Motor neuron (in vitro differentiated cells): ENCODE data around the gene PIGK. TPM values are rescaled to one million over a fixed set of nuclear protein-coding genes. Genes with fewer than 3 reads are reported as not detected.

Experiments used
- ATAC-seq, 8 experiments: fragments of 200-7000 bp; cut with Tn5 transposase; replicated peaks in 6 of 8; 2 replicates each; pipeline ENCODE4 v1.8.0; 2021; ENCODE audit warnings: mild to moderate bottlenecking in 8 of 8, moderate library complexity in 8 of 8
- H3K27ac ChIP-seq, 2 donors: fragments of 250-450 bp; sonication (Bioruptor Pico); 2 replicates each; pipeline ENCODE4 v1.9.0; 2021; ENCODE audit warnings: antibody characterized with exemption in 2 of 2, mild to moderate bottlenecking in 2 of 2, moderate library complexity in 1 of 2
- H3K4me1 ChIP-seq, 2 donors: fragments of 250-450 bp; sonication (Bioruptor Pico); replicated peaks in 1 of 2; 2 replicates each; pipeline ENCODE4 v1.6.1; 2021; ENCODE audit warnings: antibody characterized with exemption in 2 of 2, mild to moderate bottlenecking in 2 of 2, moderate library complexity in 1 of 2
- H3K4me3 ChIP-seq, 5 donors: fragments of 250-450 bp; sonication (Bioruptor Pico); 2 replicates each; pipeline ENCODE4 v1.9.0; 2021; ENCODE audit warnings: antibody characterized with exemption in 5 of 5, mild to moderate bottlenecking in 5 of 5, moderate library complexity in 4 of 5
- WGBS, 10 experiments: fragments of 450-650 bp; shearing (Covaris generic); methylation state at CpG; one replicate each; pipeline ENCODE4 v1.0.0; 2022; 5-methylcytosine and 5-hydroxymethylcytosine counted together
- in situ Hi-C, 9 experiments: fragments of 400-800 bp; cut with MboI; loops; one replicate each; pipeline ENCODE4 v1.15.0; 2021; ENCODE audit warnings: low sequenced_read_pairs in 9 of 9, low pct_unique_long_range_greater_than_20kb in 2 of 9; ENCODE audit not compliant: unreplicated experiment in 9 of 9
- total RNA-seq, 8 experiments: library from RNA; unstranded; fragments of 300-600 nt; gene quantifications; 2 replicates each; pipeline versions ENCODE4 v1.2.3 to v1.2.4, GENCODE V29; 2022

PIGK gene
- total RNA-seq, 8 experiments from 2014 or later, result 13.5 to 37.3 (median 20.3) TPM

- WGBS, 10 experiments, result 45 to 100% (median 81%) methylated on average over 1 to 2 of the region's 2 CpGs
- Histone ChIP-seq H3K4me1 (no peaks in the 10 kb centered on the region), H3K4me3 (no peak overlapping the region), H3K27ac (no peak overlapping the region)
- ATAC-seq, result no peak
- in situ Hi-C loops, result no loop called here
These were observed 142.5 kb downstream of the PIGK start for GRCh38 chr1:77076759-77077158.

- 64 to 100% (median 92%) methylated on average over 1 to 2 of the region's 2 CpGs; no CpG with 5 or more reads in 3 of the 10 experiments for WGBS, 10 experiments
- ATAC-seq, result no peak
- Histone ChIP-seq H3K27ac (no peak overlapping the region), H3K4me3 (no peak overlapping the region), H3K4me1 (peaks cover 0 to 4% of the 10 kb centered on the region in 2 donors)
- in situ Hi-C loops, result no loop called here
These were observed 151.2 kb downstream of the PIGK start for GRCh38 chr1:77068013-77068412.

GRCh38 chr1:77065693-77066342 is 153.4 kb downstream of the PIGK start:
- Histone ChIP-seq H3K4me3 (no peak overlapping the region), H3K4me1 (peaks cover 3 to 12% of the 10 kb centered on the region in 2 donors), H3K27ac (no peak overlapping the region)
- whole genome bisulfite sequencing, 10 experiments, result 25 to 80% (median 68%) methylated on average over 2 to 7 of the region's 7 CpGs
- in situ Hi-C loops, result no loop called here
- ATAC-seq, result peak in 4 of 8 experiments; percentile 30 to 89 (median 84)

- H3K27ac ChIP-seq, result no peak overlapping the region
- in situ Hi-C loops, result no loop called here
- peaks cover 11 to 16% of the 10 kb centered on the region in 2 donors for H3K4me1 ChIP-seq
- WGBS, 10 experiments, result 46 to 74% (median 56%) methylated on average over 2 of the region's 2 CpGs; no CpG with 5 or more reads in 5 of the 10 experiments
- no peak overlapping the region for H3K4me3 ChIP-seq
- ATAC-seq, result peak in 1 of 8 experiments; percentile 63
These were observed 155.0 kb downstream of the PIGK start for GRCh38 chr1:77064246-77064645.

GRCh38 chr1:77063118-77063517 is 156.1 kb downstream of the PIGK start:
- 56 to 100% (median 77%) methylated on average over 2 to 4 of the region's 4 CpGs; no CpG with 5 or more reads in 4 of the 10 experiments for WGBS, 10 experiments

GRCh38 chr1:77061162-77061561 is 158.1 kb downstream of the PIGK start:
- no peak overlapping the region for H3K27ac ChIP-seq
- WGBS, 10 experiments, result 31 to 92% (median 72%) methylated on average over 2 to 3 of the region's 3 CpGs; no CpG with 5 or more reads in 2 of the 10 experiments
- peaks cover 11 to 16% of the 10 kb centered on the region in 2 donors for H3K4me1 ChIP-seq
- no peak for ATAC-seq
- in situ Hi-C loops, result no loop called here
- no peak overlapping the region for H3K4me3 ChIP-seq

More at GRCh38 chr1:77063118-77063517, 156.1 kb downstream of the PIGK start:
- in situ Hi-C loops, result no loop called here
- ATAC-seq, result no peak
- Histone ChIP-seq H3K4me1 (peaks cover 11 to 16% of the 10 kb centered on the region in 2 donors), H3K4me3 (no peak overlapping the region), H3K27ac (no peak overlapping the region)

- no peak overlapping the region for H3K27ac ChIP-seq
- peaks cover 11 to 12% of the 10 kb centered on the region in 2 donors for H3K4me1 ChIP-seq
- no peak overlapping the region for H3K4me3 ChIP-seq
- no peak for ATAC-seq
- WGBS, 10 experiments, result 64 to 95% (median 84%) methylated on average over 2 to 5 of the region's 5 CpGs
- in situ Hi-C loops, result no loop called here
These were observed 159.2 kb downstream of the PIGK start for GRCh38 chr1:77060000-77060399.

- H3K4me3 ChIP-seq, result no peak overlapping the region
- in situ Hi-C loops, result no loop called here
- H3K27ac ChIP-seq, result no peak overlapping the region
- WGBS, 10 experiments, result 33 to 100% (median 81%) methylated on average over 1 to 7 of the region's 7 CpGs; no CpG with 5 or more reads in 1 of the 10 experiments
- H3K4me1 ChIP-seq, result peaks cover 11 to 12% of the 10 kb centered on the region in 2 donors
- peak in 1 of 8 experiments; percentile 14 for ATAC-seq
These were observed 161.1 kb downstream of the PIGK start for GRCh38 chr1:77057994-77058585.

- peaks cover 11% of the 10 kb centered on the region in 2 donors for H3K4me1 ChIP-seq
- in situ Hi-C loops, result no loop called here
- no peak overlapping the region for H3K4me3 ChIP-seq
- ATAC-seq, result peak in 3 of 8 experiments; percentile 30 to 91 (median 88)
- 0 to 100% (median 95%) methylated on average over 1 to 7 of the region's 7 CpGs; no CpG with 5 or more reads in 2 of the 10 experiments for WGBS, 10 experiments
- no peak overlapping the region for H3K27ac ChIP-seq
These were observed 162.7 kb downstream of the PIGK start for GRCh38 chr1:77056525-77056924.

- ATAC-seq, result peak in 5 of 8 experiments; percentile 27 to 73 (median 50)
- in situ Hi-C loops, result no loop called here
- no peak overlapping the region for H3K4me3 ChIP-seq
- H3K27ac ChIP-seq, result no peak overlapping the region
- peaks cover 0 to 8% of the 10 kb centered on the region in 2 donors for H3K4me1 ChIP-seq
- WGBS, 10 experiments, result 0 to 100% (median 63%) methylated on average over 1 of the region's 1 CpG; no CpG with 5 or more reads in 6 of the 10 experiments
These were observed 167.8 kb downstream of the PIGK start for GRCh38 chr1:77051425-77051824.

- in situ Hi-C loops, result no loop called here
- ATAC-seq, result no peak
- H3K4me3 ChIP-seq, result no peak overlapping the region
- H3K27ac ChIP-seq, result no peak overlapping the region
- peaks cover 0 to 8% of the 10 kb centered on the region in 2 donors for H3K4me1 ChIP-seq
- WGBS, 10 experiments, result 40 to 100% (median 86%) methylated on average over 1 of the region's 1 CpG; no CpG with 5 or more reads in 2 of the 10 experiments
These were observed 170.6 kb downstream of the PIGK start for GRCh38 chr1:77048615-77049005.

- WGBS, 10 experiments, result 68 to 100% (median 88%) methylated on average over 1 to 3 of the region's 3 CpGs; no CpG with 5 or more reads in 1 of the 10 experiments
- H3K27ac ChIP-seq, result no peak overlapping the region
- no peak for ATAC-seq
- in situ Hi-C loops, result no loop called here
- peaks cover 0 to 8% of the 10 kb centered on the region in 2 donors for H3K4me1 ChIP-seq
- H3K4me3 ChIP-seq, result no peak overlapping the region
These were observed 171.1 kb downstream of the PIGK start for GRCh38 chr1:77047978-77048614.

GRCh38 chr1:77047575-77047974 is 171.7 kb downstream of the PIGK start:
- in situ Hi-C loops, result no loop called here
- no peak overlapping the region for H3K27ac ChIP-seq
- H3K4me3 ChIP-seq, result no peak overlapping the region
- peaks cover 0 to 8% of the 10 kb centered on the region in 2 donors for H3K4me1 ChIP-seq
- WGBS, 10 experiments, result 91 to 100% (median 100%) methylated on average over 1 of the region's 1 CpG; no CpG with 5 or more reads in 1 of the 10 experiments
- ATAC-seq, result no peak
